Activated CD8-positive, alpha-beta memory T cell treated with anti-CD3 and anti-CD28 coated beads, Interleukin-2, amount 50 U/mL, for 24 hours (primary cell): Measurements from ENCODE around the gene SPATA16.

ENCODE experiments used
- DNase-seq: peaks from one replicate; pipeline ENCODE4 v3.0.0-alpha.2; 2020; ENCODE audit errors: extremely low read depth

SPATA16 gene

GRCh38 chr3:172839679-172840078 lies 301.4 kb downstream of the SPATA16 start:
- DNase-seq, result no peak
